ENCODE data around the gene RXRB.

The RXRB gene

GRCh38 chr6:33189164-33189563 lies 11.3 kb downstream of the RXRB start:
- TF ChIP-seq CTCF (conservative IDR thresholded peaks at IDR 0.05; ENCODE audit: control insufficient read depth, insufficient read depth, low read depth, low read length): no peak
- no peak for DNase-seq (ENCODE audit: low read depth)
- no peak overlapping the region for H3K4me3 ChIP-seq (ENCODE audit: control insufficient read depth, low read depth, low read length)

- DNase-seq (ENCODE audit: low read depth): no peak
- TF ChIP-seq CTCF (conservative IDR thresholded peaks at IDR 0.05; ENCODE audit: control insufficient read depth, insufficient read depth, low read depth, low read length): no peak
- no peak overlapping the region for H3K4me3 ChIP-seq (ENCODE audit: control insufficient read depth, low read depth, low read length)
Observed at GRCh38 chr6:33187809-33188208, 12.7 kb downstream of the RXRB start.

- no peak for TF ChIP-seq CTCF (conservative IDR thresholded peaks at IDR 0.05; ENCODE audit: control insufficient read depth, insufficient read depth, low read depth, low read length)
- H3K4me3 ChIP-seq (ENCODE audit: control insufficient read depth, low read depth, low read length): no peak overlapping the region
- no peak for DNase-seq (ENCODE audit: low read depth)
Observed at GRCh38 chr6:33185654-33186187, 14.7 kb downstream of the RXRB start.

- no peak for TF ChIP-seq CTCF (conservative IDR thresholded peaks at IDR 0.05; ENCODE audit: control insufficient read depth, insufficient read depth, low read depth, low read length)
- no peak for DNase-seq (ENCODE audit: low read depth)
- H3K4me3 ChIP-seq (ENCODE audit: control insufficient read depth, low read depth, low read length): no peak overlapping the region
Observed at GRCh38 chr6:33185190-33185589, 15.3 kb downstream of the RXRB start.

GRCh38 chr6:33183071-33183683 lies 17.3 kb downstream of the RXRB start:
- TF ChIP-seq CTCF (conservative IDR thresholded peaks at IDR 0.05; ENCODE audit: control insufficient read depth, insufficient read depth, low read depth, low read length): no peak
- H3K4me3 ChIP-seq (ENCODE audit: control insufficient read depth, low read depth, low read length): no peak overlapping the region
- no peak for DNase-seq (ENCODE audit: low read depth)

GRCh38 chr6:33181141-33181540 lies 19.3 kb downstream of the RXRB start:
- TF ChIP-seq CTCF (conservative IDR thresholded peaks at IDR 0.05; ENCODE audit: control insufficient read depth, insufficient read depth, low read depth, low read length): no peak
- no peak overlapping the region for H3K4me3 ChIP-seq (ENCODE audit: control insufficient read depth, low read depth, low read length)
- no peak for DNase-seq (ENCODE audit: low read depth)
